PC-9 (cell line): ENCODE measurements around the gene CC2D1A.

Source experiments
- EZH2 ChIP-seq: fragments of 200-600 bp; sonication (generic); IDR thresholded peaks from 2 replicates; pipeline ENCODE4 v1.8.0; 2017; ENCODE audit warnings: antibody characterized with exemption, low read depth
- TF ChIP-seq, protein P1 (sequence below): fragments of 200-600 bp; sonication (generic); conservative IDR thresholded peaks from 2 replicates; pipeline ENCODE4 v1.6.1; 2017; ENCODE audit warnings: mixed run types, antibody characterized with exemption, mild to moderate bottlenecking, moderate library complexity

- TF ChIP-seq EZH2: no peak
- TF ChIP-seq, protein P1, sequence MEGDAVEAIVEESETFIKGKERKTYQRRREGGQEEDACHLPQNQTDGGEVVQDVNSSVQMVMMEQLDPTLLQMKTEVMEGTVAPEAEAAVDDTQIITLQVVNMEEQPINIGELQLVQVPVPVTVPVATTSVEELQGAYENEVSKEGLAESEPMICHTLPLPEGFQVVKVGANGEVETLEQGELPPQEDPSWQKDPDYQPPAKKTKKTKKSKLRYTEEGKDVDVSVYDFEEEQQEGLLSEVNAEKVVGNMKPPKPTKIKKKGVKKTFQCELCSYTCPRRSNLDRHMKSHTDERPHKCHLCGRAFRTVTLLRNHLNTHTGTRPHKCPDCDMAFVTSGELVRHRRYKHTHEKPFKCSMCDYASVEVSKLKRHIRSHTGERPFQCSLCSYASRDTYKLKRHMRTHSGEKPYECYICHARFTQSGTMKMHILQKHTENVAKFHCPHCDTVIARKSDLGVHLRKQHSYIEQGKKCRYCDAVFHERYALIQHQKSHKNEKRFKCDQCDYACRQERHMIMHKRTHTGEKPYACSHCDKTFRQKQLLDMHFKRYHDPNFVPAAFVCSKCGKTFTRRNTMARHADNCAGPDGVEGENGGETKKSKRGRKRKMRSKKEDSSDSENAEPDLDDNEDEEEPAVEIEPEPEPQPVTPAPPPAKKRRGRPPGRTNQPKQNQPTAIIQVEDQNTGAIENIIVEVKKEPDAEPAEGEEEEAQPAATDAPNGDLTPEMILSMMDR: no peak
Observed at GRCh38 chr19:13979244-13979615, 73.2 kb downstream of the CC2D1A start.
